GM06990 (cell line): ENCODE measurements around the gene ZNHIT1.
"Not testable (repeated sequence)": the region's sequence is repeated elsewhere in the genome, so short reads cannot be mapped to it uniquely, and the experiment has no call there.

Experiments
- DNase-seq: peaks from one replicate; pipeline ENCODE4 v3.0.0-alpha.2; 2011; ENCODE audit not compliant: insufficient read length; ENCODE audit errors: extremely low read depth
- H3K27me3 ChIP-seq: replicated peaks from 2 replicates; pipeline ENCODE4 v1.6.0; 2011; ENCODE audit warnings: low read length; ENCODE audit not compliant: control insufficient read depth, insufficient read depth
- H3K36me3 ChIP-seq: 2 replicates; pipeline ENCODE4 v1.5.1; 2011; ENCODE audit warnings: low read length; ENCODE audit not compliant: control insufficient read depth, insufficient read depth
- H3K4me3 ChIP-seq: replicated peaks from 2 replicates; pipeline ENCODE4 v1.5.1; 2011; ENCODE audit warnings: low read depth, mild to moderate bottlenecking, control low read depth, low read length
- CTCF ChIP-seq: IDR thresholded peaks from 2 replicates; pipeline ENCODE4 v1.5.1; 2011; ENCODE audit warnings: low read length, control low read depth, mild to moderate bottlenecking, inconsistent platforms; ENCODE audit not compliant: insufficient read depth, poor library complexity, severe bottlenecking

The ZNHIT1 gene

GRCh38 chr7:101202603-101202918 is 15.4 kb upstream of the ZNHIT1 start:
- no peak for TF ChIP-seq CTCF
- no peak overlapping the region for H3K4me3 ChIP-seq

DNA sequence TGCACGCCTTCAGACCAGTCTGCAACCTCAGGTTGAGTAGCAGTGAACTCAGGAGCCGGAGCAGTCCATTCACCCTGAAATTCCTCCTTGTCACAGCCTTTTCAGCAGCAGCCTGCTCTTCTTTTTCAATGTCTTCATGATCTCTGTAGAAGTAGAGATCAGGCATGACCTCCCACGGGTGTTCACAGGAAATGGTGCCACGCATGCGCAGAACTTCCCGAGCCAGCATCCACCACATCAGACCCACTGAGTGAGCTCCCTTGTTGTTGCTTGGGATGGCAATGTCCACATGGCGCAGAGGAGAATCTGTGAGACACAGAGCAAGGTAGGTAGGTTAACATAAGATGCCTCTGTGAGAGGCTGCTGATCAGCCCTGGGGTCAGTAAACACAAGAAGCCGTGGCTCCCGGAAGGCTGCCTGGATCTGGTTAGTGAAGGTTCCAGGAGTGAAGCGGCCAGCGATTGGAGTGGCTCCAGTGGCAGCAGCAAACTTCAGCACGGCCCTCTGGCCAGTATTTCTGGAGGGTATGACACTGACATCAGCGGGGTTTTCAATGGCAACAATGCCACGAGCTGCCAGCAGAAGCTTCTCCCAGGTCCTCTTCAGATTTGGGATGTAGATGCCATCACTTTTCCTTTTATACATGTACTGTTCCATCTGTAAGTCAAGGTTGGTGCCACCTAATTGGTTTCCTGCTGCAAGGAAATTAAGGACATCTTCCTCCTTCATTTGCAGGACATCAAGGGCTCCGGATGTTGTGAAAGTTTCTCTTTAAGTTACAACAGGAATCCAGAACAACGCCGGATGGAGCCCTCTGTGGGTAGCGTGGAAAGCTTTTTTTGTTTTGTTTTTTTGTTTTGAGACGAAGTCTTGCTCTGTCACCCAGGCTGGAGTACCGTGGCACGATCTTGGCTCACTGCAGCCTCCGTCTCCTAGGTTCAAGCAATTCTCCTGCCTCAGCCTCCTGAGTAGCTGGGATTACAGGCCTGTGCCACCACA is 13.9 kb upstream of the ZNHIT1 start:
- H3K27me3 ChIP-seq, DNase-seq, H3K36me3 ChIP-seq, H3K4me3 ChIP-seq: not testable (repeated sequence)

More at GRCh38 chr7:101202603-101202918, 15.4 kb upstream of the ZNHIT1 start:
- H3K36me3 ChIP-seq, result peaks cover 3% of the 10 kb centered on the region; the same call in 1 of the 2 replicates
- DNase-seq, result no peak
- H3K27me3 ChIP-seq, result no peaks in the 10 kb centered on the region; the same call in 1 of the 2 replicates

- Histone ChIP-seq H3K4me3 (no peak overlapping the region), H3K36me3 (peaks cover 8% of the 10 kb centered on the region), H3K27me3 (no peaks in the 10 kb centered on the region; the same call in 1 of the 2 replicates)
- no peak for DNase-seq
- no peak for TF ChIP-seq CTCF
These were observed 11.9 kb upstream of the ZNHIT1 start for GRCh38 chr7:101205901-101206664.

DNA sequence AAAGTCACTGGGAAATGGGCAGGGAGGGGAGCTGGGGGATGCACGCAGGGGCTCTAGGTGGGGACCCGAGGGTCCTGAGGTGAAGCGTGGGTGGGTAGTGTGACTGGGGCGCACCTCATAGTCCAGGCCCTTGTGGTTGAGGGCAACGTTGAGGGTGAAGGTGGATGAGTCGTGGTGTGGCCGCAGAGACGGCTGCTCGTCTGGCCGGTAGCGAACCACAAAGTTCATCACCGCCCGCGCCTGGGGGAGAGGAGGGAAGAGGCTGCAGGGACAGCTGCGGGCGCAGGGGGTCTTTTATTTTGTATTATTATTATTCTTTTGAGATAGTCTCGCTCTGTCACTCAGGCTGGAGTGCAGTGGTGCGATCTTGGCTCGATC is 11.3 kb upstream of the ZNHIT1 start:
- H3K4me3 ChIP-seq, result no peak overlapping the region
- peaks cover 8% of the 10 kb centered on the region for H3K36me3 ChIP-seq
- no peak for TF ChIP-seq CTCF
- H3K27me3 ChIP-seq, result no peaks in the 10 kb centered on the region; the same call in 1 of the 2 replicates
- no peak for DNase-seq

DNA sequence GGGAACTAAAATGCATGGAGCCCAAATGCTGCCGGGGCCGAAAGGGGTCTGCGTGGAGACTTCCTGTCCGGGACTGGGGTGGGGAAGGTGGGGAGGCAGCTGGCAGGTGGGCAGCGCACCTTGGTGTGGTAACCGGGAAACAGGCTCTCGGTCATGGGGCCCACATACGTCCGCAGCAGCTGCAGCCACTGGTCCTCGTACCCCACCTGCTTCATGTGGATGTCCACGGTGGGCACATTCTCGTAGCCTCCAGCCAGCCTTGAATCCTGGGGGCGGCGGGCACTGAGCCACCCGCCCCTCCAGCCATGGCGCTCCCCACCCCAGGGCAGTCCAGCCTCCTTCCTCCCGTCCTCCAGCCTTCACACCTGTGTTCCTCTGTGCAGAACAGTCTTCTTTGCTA is 10.5 kb upstream of the ZNHIT1 start:
- no peaks in the 10 kb centered on the region; the same call in 1 of the 2 replicates for H3K27me3 ChIP-seq
- no peak for TF ChIP-seq CTCF
- DNase-seq, result no peak
- no peak overlapping the region for H3K4me3 ChIP-seq
- H3K36me3 ChIP-seq, result peaks cover 11% of the 10 kb centered on the region

GRCh38 chr7:101208794-101209193 is 9.2 kb upstream of the ZNHIT1 start:
- TF ChIP-seq CTCF, result no peak
- H3K4me3 ChIP-seq, result no peak overlapping the region
- DNase-seq, result no peak
- H3K36me3 ChIP-seq, result peaks cover 11% of the 10 kb centered on the region
- H3K27me3 ChIP-seq, result no peaks in the 10 kb centered on the region
